HG02763 (cell line): ENCODE data around the gene SRRM2.

Source experiments
- ATAC-seq: cut with Tn5 transposase; IDR thresholded peaks from one replicate; pipeline ENCODE4 v1.9.1; 2021; ENCODE audit warnings: mild to moderate bottlenecking, moderate library complexity; ENCODE audit not compliant: unreplicated experiment

SRRM2 gene

GRCh38 chr16:2737895-2738418, 14.5 kb upstream of the SRRM2 start:
- no peak for ATAC-seq

- no peak for ATAC-seq
These were observed 13.8 kb upstream of the SRRM2 start for GRCh38 chr16:2738615-2739014.

- no peak for ATAC-seq
These were observed 12.6 kb upstream of the SRRM2 start for GRCh38 chr16:2739625-2740430.

- ATAC-seq: no peak
These were observed 12.0 kb upstream of the SRRM2 start for GRCh38 chr16:2740476-2740875.

- no peak for ATAC-seq
These were observed 11.3 kb upstream of the SRRM2 start for GRCh38 chr16:2741168-2741567.

DNA sequence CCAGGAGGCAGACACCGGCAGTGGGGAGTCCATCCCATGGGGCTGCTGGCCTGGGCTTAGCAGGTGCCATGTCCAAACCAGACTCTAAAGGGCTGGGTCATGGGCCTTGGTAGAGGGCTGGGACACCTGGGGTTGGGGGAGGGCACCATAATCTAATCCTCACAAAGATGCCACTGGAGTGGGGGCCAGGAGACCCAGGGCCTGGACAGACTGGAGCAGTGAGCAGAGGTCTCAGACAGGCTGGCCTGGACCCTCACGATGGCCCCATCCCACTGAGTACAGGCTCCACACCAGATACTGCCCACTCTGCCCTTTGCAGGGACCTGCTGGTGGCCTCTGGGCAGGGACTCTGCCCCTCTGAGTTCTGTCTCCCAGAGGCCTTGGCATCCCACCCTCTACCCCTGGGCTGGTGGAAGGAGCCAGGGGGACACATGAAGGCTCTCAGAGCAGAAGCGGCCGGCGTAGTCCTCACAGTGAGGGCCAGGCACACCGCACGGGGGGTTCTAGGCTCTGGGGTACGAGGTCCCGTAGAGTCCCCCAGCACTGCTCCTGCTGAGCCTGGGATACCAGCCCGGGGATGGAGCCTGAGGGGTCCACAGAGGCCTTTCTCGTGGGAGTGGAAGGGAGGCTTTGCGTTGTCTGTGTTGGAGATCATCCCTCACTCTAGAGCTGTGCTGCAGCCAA, 10.0 kb upstream of the SRRM2 start:
- no peak for ATAC-seq

DNA sequence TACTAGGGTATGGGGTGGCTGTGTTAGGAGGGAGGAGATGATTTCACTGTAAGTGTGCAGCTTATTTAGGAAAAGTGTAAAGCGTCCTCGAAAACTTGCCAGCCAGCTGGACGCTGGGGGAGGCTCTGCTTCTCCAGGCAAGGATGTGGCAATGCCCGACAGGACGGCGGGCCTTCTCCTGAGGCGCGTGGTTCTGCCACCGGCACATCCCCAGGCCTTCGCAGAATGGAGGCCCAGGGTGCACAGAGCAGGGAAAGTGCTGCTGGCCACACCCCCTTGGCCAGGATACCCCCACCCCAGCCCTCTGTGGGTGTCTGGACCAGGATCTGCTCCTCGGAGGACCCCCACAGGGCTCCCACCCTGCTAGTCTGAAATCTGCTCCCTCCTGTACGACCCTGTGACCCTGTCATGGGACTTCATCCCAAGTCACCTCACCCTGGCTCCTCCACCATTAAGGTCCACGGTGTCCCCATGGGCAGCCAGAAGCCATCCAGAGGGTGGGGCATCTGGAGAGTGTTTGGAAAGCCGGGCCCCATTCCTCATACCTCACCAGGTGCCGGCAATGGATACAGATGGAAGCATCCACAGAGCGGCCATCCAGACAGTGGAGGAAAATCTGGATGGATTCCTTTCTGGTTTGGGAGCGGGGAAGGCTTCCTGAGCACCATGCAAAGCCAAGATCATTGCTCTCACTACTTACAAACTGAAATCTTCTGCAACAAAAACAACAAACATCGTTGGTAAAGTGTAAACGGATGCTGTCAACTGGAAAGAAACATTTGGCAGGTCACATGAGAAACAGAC, 9.2 kb upstream of the SRRM2 start:
- ATAC-seq: no peak

DNA sequence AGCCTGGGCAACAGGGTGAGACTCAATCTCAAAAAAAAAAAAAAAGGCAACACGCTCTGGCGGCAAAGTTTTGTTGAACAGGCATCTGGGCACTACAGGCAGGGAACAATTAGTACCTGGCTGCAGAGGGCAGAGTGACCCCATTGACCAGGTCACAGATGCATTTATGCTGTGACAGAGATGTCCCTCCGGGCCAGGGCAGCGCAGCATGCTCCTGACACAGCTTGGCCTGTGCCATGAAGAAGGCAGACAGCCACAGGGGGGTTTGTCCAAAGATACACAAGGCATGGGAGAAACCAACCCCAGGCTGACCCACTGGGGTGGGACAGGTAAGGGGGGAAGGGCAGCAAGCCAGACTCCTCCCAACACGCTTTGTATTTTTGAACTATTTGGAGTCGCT, 7.7 kb upstream of the SRRM2 start:
- no peak for ATAC-seq

GRCh38 chr16:2745116-2745890, 7.1 kb upstream of the SRRM2 start:
- ATAC-seq: no peak

- no peak for ATAC-seq
These were observed 6.5 kb upstream of the SRRM2 start for GRCh38 chr16:2745961-2746360.

DNA sequence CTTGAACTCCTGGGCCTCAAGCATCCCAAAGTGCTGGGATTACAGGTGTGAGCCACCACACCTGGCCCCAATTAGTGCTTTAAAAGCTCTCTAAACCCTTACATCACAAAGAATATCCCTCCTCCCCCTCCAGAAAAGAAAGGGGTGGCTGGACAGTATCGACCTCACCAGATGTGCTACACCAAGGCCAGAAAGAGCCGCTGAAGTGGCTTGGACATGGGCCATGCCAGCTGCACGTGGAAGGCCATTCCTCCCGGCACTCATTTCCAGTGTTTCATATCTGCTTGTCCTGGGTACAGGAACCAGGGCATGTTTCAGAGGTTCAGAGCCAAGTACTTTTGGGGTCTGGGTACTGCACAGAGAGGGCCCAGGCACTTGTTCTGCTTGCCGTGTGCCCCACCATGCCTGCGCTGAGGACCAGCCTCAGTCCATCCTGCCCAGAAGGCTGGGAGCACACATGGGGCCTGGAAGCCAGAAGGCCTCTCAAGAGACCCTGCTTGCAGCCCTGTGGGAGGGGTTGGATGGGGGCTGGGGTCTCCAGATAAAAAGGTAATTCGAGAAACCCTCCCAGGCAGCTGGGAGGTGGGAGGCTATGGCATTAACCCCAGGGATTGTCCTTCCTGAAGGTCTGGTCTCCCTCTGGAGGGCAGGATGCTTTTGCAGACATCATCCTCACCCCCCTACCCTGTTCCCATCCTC, 3.5 kb upstream of the SRRM2 start:
- ATAC-seq: no peak

- no peak for ATAC-seq
These were observed 3.0 kb upstream of the SRRM2 start for GRCh38 chr16:2749476-2749875.

GRCh38 chr16:2749936-2750335, 2.5 kb upstream of the SRRM2 start:
- no peak for ATAC-seq

DNA sequence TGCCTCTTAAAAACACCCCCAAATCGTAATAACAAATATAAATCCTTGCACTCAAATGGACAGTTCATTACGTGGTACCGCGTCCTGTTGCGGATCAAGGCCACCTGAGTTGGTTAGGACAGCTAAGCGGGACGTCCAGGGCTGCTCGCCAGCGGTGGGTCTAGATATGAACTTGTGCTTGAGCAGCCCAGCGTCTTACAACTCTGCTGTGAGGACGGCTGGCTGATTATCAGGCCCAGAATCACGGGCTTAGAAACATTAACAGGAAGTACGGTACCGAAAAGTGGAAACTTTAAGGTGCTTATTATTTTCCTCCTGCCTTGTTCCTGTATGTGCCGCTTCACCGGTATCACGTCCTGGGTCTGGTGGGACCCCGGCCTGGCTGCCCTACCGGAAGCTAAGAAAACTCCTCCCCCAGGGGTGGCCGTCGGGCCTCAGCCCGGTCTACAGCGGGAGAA, 832 bp upstream of the SRRM2 start:
- ATAC-seq: no peak

DNA sequence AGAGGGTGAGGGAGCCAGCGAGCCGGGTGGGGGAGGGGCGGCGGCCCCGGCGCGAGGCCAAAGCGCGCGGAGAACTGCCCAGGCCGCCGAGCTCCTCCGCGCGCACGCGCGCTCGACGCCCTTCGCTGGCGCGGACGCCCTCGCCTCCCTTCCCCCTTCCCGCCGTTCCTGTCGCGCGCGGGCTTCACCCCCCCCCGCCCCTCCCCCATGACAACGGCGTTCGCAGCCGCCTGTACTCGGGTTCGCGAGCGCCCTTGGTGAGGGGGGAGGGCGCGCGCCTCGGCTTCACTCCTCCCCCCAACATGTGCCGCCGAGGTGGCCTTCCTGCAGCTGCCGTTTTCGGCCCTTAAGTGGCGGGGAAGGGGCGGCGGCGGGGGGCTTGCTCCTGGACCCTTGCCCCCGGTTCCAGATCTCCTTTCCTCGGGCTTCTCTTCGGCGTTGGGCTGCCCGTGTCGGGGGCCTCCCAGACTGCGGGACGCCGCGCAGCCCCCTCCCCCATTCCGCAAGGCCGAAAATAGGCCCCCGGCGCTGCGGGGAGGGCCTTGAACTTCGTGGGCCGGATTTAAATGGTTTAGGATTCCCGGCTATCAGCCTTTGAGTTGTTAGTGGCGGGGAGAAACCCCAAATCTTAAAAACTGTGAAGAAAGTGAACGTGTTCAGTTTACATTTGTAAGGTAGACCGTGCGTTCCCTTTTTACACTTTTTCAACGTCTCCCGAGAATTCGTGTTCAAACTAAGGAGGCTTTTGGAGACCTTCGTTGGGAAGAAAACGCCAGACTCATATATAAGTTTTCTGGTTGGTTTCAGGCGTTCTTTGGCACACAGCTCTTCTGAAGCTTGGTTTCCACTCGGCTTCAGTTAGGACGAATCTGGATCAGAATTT, 653 bp downstream of the SRRM2 start:
- ATAC-seq: peak; percentile 43

DNA sequence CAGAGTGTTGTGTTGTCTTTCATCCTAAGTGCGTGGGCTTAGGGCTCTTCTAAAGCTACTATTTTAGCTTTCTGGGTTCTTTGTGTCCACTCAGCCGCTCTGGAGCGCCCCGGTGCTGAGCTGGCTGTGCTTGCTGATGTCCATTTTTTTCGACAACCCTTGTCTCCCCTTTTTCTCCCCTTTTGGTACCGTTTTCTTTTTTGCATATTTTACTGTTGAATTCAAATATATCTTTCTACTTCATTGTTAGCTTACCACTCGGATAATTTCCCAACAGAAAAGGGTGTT, 1.2 kb downstream of the SRRM2 start:
- no peak for ATAC-seq

DNA sequence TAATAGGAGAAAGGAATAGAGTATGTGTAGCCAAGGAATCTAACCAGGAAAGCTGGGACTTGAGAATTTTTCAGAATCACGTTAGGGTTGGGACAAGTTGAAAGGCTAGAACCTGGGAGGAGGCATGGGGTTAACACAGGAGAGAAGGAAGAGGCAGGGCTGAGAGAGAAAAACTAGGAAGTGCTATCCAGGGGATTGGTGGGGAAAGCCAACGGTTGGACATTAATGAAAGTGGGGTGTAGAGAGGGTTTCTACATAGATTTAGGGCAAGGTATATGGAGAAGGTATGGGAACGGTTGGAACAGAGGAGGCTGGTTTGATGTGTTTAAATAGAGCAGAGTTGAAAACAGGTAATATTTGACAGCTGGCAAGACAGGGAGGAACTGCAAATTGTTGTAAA, 2.7 kb downstream of the SRRM2 start:
- no peak for ATAC-seq

- ATAC-seq: no peak
These were observed 4.0 kb downstream of the SRRM2 start for GRCh38 chr16:2756288-2757015.

DNA sequence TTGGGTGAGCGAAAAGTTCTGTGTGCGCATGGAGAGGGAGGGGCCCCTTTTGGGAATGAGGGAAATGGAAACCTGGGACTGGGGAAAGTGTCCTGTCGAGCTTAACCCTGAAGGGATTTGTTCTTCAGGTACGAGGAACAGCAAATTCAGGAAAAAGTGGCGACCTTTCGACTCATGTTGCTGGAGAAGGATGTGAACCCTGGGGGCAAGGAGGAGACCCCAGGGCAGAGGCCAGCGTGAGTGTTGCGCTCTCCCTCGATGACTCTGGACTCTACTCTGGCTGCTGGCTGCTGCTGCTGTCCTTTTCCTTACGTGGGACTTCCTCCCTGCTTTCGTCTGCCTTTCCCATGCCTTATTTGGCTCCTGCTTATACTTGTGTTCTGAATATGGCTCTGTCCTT, 4.9 kb downstream of the SRRM2 start:
- no peak for ATAC-seq
